ENCODE data around the gene ZNF93. TPM values are rescaled to one million over a fixed set of nuclear protein-coding genes. Genes with fewer than 3 reads are reported as not detected.

ZNF93 gene
- total RNA-seq, 1 experiment from 2014 or later, result 8.9 TPM

DNA sequence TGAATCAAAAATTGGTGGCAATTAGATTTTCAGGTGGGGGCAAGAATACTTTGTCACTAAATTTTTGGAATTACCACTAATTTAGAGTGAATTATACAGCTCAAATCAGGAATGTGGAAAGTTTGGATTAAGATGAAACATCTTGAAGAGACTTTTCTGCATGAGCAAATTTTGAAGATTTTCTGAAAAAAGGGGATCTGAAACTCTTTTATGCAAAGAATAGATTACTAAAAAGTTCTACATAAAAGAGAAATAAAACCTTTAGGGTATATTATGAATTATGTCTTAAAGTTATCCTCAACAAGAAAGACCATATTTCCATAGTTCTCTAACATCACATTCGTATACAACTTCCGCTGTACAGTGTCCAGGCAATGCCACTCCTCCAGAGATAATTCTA lies 36.7 kb downstream of the ZNF93 start:
- Histone ChIP-seq H3K27ac (ENCODE audit: low read length) (no peak overlapping the region), H3K4me3 (ENCODE audit: low read depth in 2 of 2, low read length in 2 of 2) (no peak overlapping the region), H3K36me3 (ENCODE audit: control insufficient read depth, insufficient read depth, low read length) (no peaks in the 10 kb centered on the region), H3K27me3 (ENCODE audit: control insufficient read depth, insufficient read depth, low read length) (no peaks in the 10 kb centered on the region), H3K4me1 (ENCODE audit: control insufficient read depth, insufficient read depth, low read length) (no peaks in the 10 kb centered on the region), H3K9me3 (ENCODE audit: control insufficient read depth, insufficient read depth, low read depth, low read length) (peaks cover 25% of the 10 kb centered on the region; the same call in 1 of the 2 replicates)
- ChIA-PET CTCF (no interaction called here), POLR2A (no interaction called here)
- no peak for TF ChIP-seq REST (IDR thresholded peaks at IDR 0.05; ENCODE audit: insufficient read depth in 1 of 2, low read depth in 2 of 2, low read length in 1 of 2)
- no peak for TF ChIP-seq SIN3A (IDR thresholded peaks at IDR 0.05; ENCODE audit: borderline replicate concordance, insufficient read depth, low read depth, low read length)
- TF ChIP-seq, protein P1, sequence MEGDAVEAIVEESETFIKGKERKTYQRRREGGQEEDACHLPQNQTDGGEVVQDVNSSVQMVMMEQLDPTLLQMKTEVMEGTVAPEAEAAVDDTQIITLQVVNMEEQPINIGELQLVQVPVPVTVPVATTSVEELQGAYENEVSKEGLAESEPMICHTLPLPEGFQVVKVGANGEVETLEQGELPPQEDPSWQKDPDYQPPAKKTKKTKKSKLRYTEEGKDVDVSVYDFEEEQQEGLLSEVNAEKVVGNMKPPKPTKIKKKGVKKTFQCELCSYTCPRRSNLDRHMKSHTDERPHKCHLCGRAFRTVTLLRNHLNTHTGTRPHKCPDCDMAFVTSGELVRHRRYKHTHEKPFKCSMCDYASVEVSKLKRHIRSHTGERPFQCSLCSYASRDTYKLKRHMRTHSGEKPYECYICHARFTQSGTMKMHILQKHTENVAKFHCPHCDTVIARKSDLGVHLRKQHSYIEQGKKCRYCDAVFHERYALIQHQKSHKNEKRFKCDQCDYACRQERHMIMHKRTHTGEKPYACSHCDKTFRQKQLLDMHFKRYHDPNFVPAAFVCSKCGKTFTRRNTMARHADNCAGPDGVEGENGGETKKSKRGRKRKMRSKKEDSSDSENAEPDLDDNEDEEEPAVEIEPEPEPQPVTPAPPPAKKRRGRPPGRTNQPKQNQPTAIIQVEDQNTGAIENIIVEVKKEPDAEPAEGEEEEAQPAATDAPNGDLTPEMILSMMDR (IDR thresholded peaks at IDR 0.05), result no peak
- TF ChIP-seq POLR2AphosphoS5 (IDR thresholded peaks at IDR 0.05; ENCODE audit: low read depth, low read length), result no peak
- DNase-seq (ENCODE audit: low read depth, low spot score), result no peak
- intact Hi-C loops (cut with micrococcal nuclease; ENCODE audit: unreplicated experiment) (no loop called here), in situ Hi-C loops (cut with HindIII; ENCODE audit: low pct_unique_long_range_greater_than_20kb, low sequenced_read_pairs) (no loop called here)
- BruUV-seq (replicated peaks), result no TSS peak
- no peak for ATAC-seq

DNA sequence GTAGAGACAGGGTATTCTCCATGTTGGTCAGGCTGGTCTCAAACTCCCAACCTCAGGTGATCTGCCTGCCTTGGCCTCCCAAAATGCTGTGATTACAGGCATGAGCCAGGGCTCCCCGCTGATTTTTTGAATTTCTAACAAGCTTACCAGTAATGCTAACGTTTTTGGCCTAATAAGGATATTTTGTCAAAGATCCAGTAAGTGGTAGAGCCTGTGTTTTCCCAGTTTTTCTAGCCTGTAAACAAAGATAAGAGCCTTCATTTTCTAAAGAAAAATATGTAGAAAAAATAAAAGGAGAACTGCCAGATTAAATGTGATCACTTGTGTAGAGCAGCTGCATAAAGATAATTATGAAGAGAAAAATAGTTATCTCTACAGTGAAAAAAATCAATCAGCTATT lies 37.7 kb downstream of the ZNF93 start:
- in situ Hi-C loops (cut with HindIII; ENCODE audit: low pct_unique_long_range_greater_than_20kb, low sequenced_read_pairs) (no loop called here), intact Hi-C loops (cut with micrococcal nuclease; ENCODE audit: unreplicated experiment) (no loop called here)
- ChIA-PET CTCF (no interaction called here), POLR2A (no interaction called here)
- H3K36me3 ChIP-seq (ENCODE audit: control insufficient read depth, insufficient read depth, low read length), result no peaks in the 10 kb centered on the region
- BruUV-seq (replicated peaks), result no TSS peak
- H3K27ac ChIP-seq (ENCODE audit: low read length), result no peak overlapping the region
- no peak overlapping the region for H3K4me3 ChIP-seq (ENCODE audit: low read depth in 2 of 2, low read length in 2 of 2)
- no peaks in the 10 kb centered on the region for H3K27me3 ChIP-seq (ENCODE audit: control insufficient read depth, insufficient read depth, low read length)
- H3K4me1 ChIP-seq (ENCODE audit: control insufficient read depth, insufficient read depth, low read length), result no peaks in the 10 kb centered on the region
- ATAC-seq (no peak), DNase-seq (ENCODE audit: low read depth, low spot score) (no peak)
- TF ChIP-seq REST (IDR thresholded peaks at IDR 0.05; ENCODE audit: insufficient read depth in 1 of 2, low read depth in 2 of 2, low read length in 1 of 2) (no peak), POLR2AphosphoS5 (IDR thresholded peaks at IDR 0.05; ENCODE audit: low read depth, low read length) (no peak), SIN3A (IDR thresholded peaks at IDR 0.05; ENCODE audit: borderline replicate concordance, insufficient read depth, low read depth, low read length) (no peak), TCF7L2 (IDR thresholded peaks at IDR 0.05; ENCODE audit: low read depth, low read length) (no peak)
- TF ChIP-seq, protein P1 (IDR thresholded peaks at IDR 0.05), result no peak
- peaks cover 17% of the 10 kb centered on the region; the same call in 1 of the 2 replicates for H3K9me3 ChIP-seq (ENCODE audit: control insufficient read depth, insufficient read depth, low read depth, low read length)

Measured in Panc1 (cell line).